ENCODE measurements around the gene OBSCN. TPM values are rescaled to one million over a fixed set of nuclear protein-coding genes. Genes with fewer than 3 reads are reported as not detected.
A peak's percentile ranks its signal among the peaks of the same experiment; 100 is the strongest.

Gene OBSCN
- total RNA-seq, 1 donor from 2014 or later = 18.3 TPM

GRCh38 chr1:228321895-228322294 lies 114.1 kb downstream of the OBSCN start:
- ATAC-seq = no peak
- intact Hi-C loops (cut with DNase I) = no loop called here
- DNase-seq (ENCODE audit: low spot score) = no peak

GRCh38 chr1:228323401-228323800 lies 115.6 kb downstream of the OBSCN start:
- intact Hi-C loops (cut with DNase I) = no loop called here
- ATAC-seq (no peak), DNase-seq (ENCODE audit: low spot score) (no peak)

- no peak for ATAC-seq
- intact Hi-C loops (cut with DNase I) = no loop called here
- DNase-seq (ENCODE audit: low spot score) = no peak
Measured at GRCh38 chr1:228325267-228325666, 117.4 kb downstream of the OBSCN start.

GRCh38 chr1:228329887-228330286 lies 122.0 kb downstream of the OBSCN start:
- no peak for ATAC-seq
- DNase-seq (ENCODE audit: low spot score) = no peak
- intact Hi-C loops (cut with DNase I) = no loop called here

- ATAC-seq (no peak), DNase-seq (ENCODE audit: low spot score) (no peak)
- intact Hi-C loops (cut with DNase I) = no loop called here
Measured at GRCh38 chr1:228332797-228333738, 125.2 kb downstream of the OBSCN start.

GRCh38 chr1:228333739-228334115 lies 125.9 kb downstream of the OBSCN start:
- intact Hi-C loops (cut with DNase I) = no loop called here
- ATAC-seq = no peak
- DNase-seq (ENCODE audit: low spot score) = no peak

GRCh38 chr1:228334226-228334935 lies 126.5 kb downstream of the OBSCN start:
- ATAC-seq = no peak
- DNase-seq (ENCODE audit: low spot score) = no peak
- intact Hi-C loops (cut with DNase I) = no loop called here

- DNase-seq (ENCODE audit: low spot score) (no peak), ATAC-seq (no peak)
- intact Hi-C loops (cut with DNase I) = no loop called here
Measured at GRCh38 chr1:228334954-228335353, 127.1 kb downstream of the OBSCN start.

- intact Hi-C loops (cut with DNase I) = no loop called here
- DNase-seq (ENCODE audit: low spot score) (peak; percentile 48), ATAC-seq (no peak)
Measured at GRCh38 chr1:228335406-228336307, 127.8 kb downstream of the OBSCN start.

GRCh38 chr1:228336308-228337030 lies 128.6 kb downstream of the OBSCN start:
- no peak for ATAC-seq

GRCh38 chr1:228337031-228337564 lies 129.3 kb downstream of the OBSCN start:
- DNase-seq (ENCODE audit: low spot score) (peak; percentile 54), ATAC-seq (no peak)
- intact Hi-C loops (cut with DNase I) = no loop called here

More at GRCh38 chr1:228336308-228337030, 128.6 kb downstream of the OBSCN start:
- intact Hi-C loops (cut with DNase I) = no loop called here
- DNase-seq (ENCODE audit: low spot score) = peak; percentile 49

GRCh38 chr1:228337711-228338520 lies 130.1 kb downstream of the OBSCN start:
- ATAC-seq = no peak
- peak; percentile 49 for DNase-seq (ENCODE audit: low spot score)
- intact Hi-C loops (cut with DNase I) = no loop called here

- peak; percentile 44 for DNase-seq (ENCODE audit: low spot score)
- intact Hi-C loops (cut with DNase I) = no loop called here
Measured at GRCh38 chr1:228338521-228339051, 130.7 kb downstream of the OBSCN start.

GRCh38 chr1:228339059-228339704 lies 131.3 kb downstream of the OBSCN start:
- intact Hi-C loops (cut with DNase I) = no loop called here
- no peak for ATAC-seq
- DNase-seq (ENCODE audit: low spot score) = peak; percentile 43

More at GRCh38 chr1:228338521-228339051, 130.7 kb downstream of the OBSCN start:
- no peak for ATAC-seq

- intact Hi-C loops (cut with DNase I) = no loop called here
- DNase-seq (ENCODE audit: low spot score) (peak; percentile 50), ATAC-seq (no peak)
Measured at GRCh38 chr1:228339766-228340685, 132.2 kb downstream of the OBSCN start.
